Measurements from ENCODE around the gene PHACTR1. TPM values are rescaled to one million over a fixed set of nuclear protein-coding genes. Genes with fewer than 3 reads are reported as not detected.

The PHACTR1 gene
- total RNA-seq, 4 donors from 2014 or later: 12.6 to 17.7 (median 17.1) TPM

DNA sequence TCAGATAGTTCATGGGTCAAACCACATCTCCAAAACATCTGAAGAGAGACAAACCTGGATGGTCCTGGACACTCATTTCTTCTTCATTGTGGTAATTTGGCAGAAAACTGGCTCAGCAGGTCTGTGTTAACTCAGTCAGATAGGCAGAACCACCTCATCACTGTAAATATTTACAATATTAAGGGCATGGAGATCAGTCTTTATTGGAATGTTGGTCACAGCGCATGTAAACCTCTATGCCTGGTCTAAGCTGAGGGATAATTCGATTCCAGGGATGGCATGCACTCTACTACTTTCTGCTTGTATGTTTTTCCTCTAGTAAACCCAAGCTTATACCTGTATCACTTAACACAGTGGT, 615.8 kb downstream of the PHACTR1 start:
- TF ChIP-seq, protein P1, sequence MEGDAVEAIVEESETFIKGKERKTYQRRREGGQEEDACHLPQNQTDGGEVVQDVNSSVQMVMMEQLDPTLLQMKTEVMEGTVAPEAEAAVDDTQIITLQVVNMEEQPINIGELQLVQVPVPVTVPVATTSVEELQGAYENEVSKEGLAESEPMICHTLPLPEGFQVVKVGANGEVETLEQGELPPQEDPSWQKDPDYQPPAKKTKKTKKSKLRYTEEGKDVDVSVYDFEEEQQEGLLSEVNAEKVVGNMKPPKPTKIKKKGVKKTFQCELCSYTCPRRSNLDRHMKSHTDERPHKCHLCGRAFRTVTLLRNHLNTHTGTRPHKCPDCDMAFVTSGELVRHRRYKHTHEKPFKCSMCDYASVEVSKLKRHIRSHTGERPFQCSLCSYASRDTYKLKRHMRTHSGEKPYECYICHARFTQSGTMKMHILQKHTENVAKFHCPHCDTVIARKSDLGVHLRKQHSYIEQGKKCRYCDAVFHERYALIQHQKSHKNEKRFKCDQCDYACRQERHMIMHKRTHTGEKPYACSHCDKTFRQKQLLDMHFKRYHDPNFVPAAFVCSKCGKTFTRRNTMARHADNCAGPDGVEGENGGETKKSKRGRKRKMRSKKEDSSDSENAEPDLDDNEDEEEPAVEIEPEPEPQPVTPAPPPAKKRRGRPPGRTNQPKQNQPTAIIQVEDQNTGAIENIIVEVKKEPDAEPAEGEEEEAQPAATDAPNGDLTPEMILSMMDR (IDR thresholded peaks at IDR 0.05): no peak
- ATAC-seq (ENCODE audit: low FRiP score) (no peak), DNase-seq (ENCODE audit: low spot score) (no peak)

DNA sequence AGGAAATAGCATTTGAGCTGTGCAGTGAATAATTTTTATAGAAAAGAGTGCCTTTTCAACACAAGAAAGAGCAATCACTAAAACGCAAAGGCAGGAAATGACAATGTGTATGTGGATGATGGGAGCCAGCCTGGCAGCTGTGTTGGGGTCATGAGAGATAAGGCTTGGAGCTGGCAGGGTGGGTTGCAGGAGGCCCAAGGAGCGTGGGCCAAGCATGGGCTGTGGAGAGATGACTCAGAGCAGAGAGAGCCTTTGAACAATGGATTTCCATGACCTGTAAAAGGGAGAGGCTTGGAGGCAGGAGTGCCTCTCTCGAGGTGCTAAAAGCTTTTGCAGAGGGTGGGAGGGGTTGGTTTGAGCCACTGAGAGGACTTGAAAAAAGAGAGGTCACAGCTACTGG, 618.4 kb downstream of the PHACTR1 start:
- ATAC-seq (ENCODE audit: low FRiP score) (no peak), DNase-seq (ENCODE audit: low spot score) (no peak)
- TF ChIP-seq, protein P1 (IDR thresholded peaks at IDR 0.05): no peak

DNA sequence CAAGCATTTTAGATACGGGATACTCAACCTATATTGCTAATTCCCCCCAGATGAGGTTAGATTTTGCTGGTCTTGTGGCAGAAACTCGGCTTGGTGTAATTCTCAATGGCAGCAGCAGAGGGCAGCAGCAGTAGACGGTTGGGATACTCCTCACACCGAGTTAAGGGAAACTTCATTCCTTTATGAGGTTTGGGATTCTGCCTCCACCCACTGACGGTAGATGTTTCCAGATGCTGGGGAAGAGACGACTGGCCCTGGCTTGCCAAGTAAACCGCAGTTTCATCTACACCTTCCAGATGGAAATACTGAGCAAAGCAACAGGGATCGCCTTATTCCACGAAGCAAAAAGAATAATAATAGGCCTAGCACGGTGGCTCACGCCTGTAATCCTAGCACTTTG, 620.0 kb downstream of the PHACTR1 start:
- TF ChIP-seq, protein P1 (IDR thresholded peaks at IDR 0.05): peak in 1 of 3 donors; percentile 85
- DNase-seq (ENCODE audit: low spot score) (peak; percentile 95), ATAC-seq (ENCODE audit: low FRiP score) (peak; percentile 85)

DNA sequence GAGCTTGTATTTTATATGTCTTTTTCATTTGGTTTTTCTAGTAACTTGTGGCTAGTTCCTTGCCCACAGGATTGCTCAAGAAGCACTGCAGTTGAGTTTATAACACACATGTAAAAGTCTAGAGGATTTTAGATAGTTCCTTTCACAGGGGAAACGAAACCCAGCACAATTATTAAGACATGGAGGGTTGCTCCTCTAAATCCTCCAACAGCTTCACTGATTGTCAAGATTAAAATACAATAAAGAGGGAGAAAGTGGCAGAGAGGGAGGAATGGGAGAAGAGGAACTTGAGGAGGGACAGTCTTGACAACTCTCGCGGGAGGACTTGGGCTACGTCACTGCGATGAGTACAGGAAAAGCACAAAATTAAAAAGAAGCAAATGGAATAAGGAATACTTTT, 621.5 kb downstream of the PHACTR1 start:
- TF ChIP-seq, protein P1 (IDR thresholded peaks at IDR 0.05): no peak
- ATAC-seq (ENCODE audit: low FRiP score): no peak

More for the DNA sequence above, 621.5 kb downstream of the PHACTR1 start:
- DNase-seq (ENCODE audit: low spot score): no peak

Small RNA genes within 50 kb of the gene (small RNA-seq; reads per million reads assigned to genes)
- gene RNU1-11P: not detected
